Mammary epithelial cell (primary cell): Measurements from ENCODE around the gene SLC6A19.

Source experiments
- EZH2 ChIP-seq: IDR thresholded peaks from 2 replicates; pipeline ENCODE4 v1.6.1; 2012; ENCODE audit warnings: low read length, inconsistent platforms, borderline replicate concordance
- TF ChIP-seq, protein P1 (sequence below), 2 donors: IDR thresholded peaks in 1 of 2; conservative IDR thresholded peaks in 1 of 2; 2 replicates each; pipeline ENCODE4 v1.5.1; 2011 to 2012; ENCODE audit warnings: inconsistent platforms in 2 of 2, low read length in 2 of 2, mild to moderate bottlenecking in 2 of 2, control low read depth in 1 of 2, low read depth in 1 of 2; ENCODE audit not compliant: insufficient read depth in 1 of 2; ENCODE audit errors: extremely low read depth in 1 of 2

DNA sequence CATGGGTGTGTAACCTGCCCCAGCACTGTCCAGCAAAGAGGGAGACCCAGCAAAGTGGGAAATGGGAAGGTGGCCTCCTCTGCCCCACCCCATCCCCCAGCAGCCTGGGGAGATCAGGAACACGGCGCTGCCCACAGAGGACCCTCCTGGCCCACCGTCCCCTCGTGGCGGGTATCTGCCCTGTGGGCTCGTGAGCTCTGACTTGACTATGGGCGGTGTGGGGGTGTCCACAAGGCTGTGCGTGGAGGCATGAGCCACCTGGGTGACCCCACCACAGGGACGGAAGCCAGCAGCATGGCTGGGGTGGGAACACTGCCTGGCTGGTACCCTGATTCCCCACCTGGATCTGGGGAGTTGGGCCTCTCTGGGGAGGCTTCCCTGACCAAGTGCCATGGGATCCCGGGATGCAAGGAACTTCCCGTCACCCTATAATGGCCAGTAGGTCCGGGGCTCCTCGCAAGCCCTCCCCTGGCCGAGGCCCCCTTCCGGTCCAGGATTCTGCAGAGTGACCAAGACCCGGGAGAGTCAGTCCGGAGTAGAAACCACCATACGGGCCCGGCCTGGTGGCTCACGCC lies 29.3 kb upstream of the SLC6A19 start:
- TF ChIP-seq, protein P1, sequence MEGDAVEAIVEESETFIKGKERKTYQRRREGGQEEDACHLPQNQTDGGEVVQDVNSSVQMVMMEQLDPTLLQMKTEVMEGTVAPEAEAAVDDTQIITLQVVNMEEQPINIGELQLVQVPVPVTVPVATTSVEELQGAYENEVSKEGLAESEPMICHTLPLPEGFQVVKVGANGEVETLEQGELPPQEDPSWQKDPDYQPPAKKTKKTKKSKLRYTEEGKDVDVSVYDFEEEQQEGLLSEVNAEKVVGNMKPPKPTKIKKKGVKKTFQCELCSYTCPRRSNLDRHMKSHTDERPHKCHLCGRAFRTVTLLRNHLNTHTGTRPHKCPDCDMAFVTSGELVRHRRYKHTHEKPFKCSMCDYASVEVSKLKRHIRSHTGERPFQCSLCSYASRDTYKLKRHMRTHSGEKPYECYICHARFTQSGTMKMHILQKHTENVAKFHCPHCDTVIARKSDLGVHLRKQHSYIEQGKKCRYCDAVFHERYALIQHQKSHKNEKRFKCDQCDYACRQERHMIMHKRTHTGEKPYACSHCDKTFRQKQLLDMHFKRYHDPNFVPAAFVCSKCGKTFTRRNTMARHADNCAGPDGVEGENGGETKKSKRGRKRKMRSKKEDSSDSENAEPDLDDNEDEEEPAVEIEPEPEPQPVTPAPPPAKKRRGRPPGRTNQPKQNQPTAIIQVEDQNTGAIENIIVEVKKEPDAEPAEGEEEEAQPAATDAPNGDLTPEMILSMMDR (conservative IDR thresholded peaks at IDR 0.05 in 1 of 2, IDR thresholded peaks at IDR 0.05 in 1 of 2; ENCODE audit: extremely low read depth in 1 of 2, insufficient read depth in 1 of 2, low read depth in 1 of 2, low read length in 2 of 2), result no peak
- no peak for TF ChIP-seq EZH2
